ENCODE data around the gene CTSS.
"Not testable (repeated sequence)": the region's sequence is repeated elsewhere in the genome, so short reads cannot be mapped to it uniquely, and the experiment has no call there.

Gene CTSS

GRCh38 chr1:150772326-150772725 is 6.7 kb upstream of the CTSS start:
- DNase-seq = no peak

- not testable (repeated sequence) for DNase-seq
Observed at GRCh38 chr1:150767704-150768103, 2.1 kb upstream of the CTSS start.

DNA sequence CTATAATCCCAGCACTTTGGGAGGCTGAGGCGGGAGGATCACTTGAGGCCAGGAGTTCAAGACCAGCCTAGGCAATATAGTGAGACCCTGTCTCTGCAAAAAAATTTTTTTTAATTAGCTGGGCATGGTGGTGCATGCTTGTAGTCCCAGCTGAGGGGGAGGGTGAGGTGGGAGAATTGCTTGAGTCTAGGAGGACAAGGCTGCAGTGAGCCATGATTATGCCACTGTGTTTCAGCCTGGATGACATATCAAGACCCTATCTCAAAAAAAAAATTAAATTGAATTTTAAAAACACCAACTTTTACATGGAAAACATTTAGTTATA is 361 bp upstream of the CTSS start:
- DNase-seq = not testable (repeated sequence)

DNA sequence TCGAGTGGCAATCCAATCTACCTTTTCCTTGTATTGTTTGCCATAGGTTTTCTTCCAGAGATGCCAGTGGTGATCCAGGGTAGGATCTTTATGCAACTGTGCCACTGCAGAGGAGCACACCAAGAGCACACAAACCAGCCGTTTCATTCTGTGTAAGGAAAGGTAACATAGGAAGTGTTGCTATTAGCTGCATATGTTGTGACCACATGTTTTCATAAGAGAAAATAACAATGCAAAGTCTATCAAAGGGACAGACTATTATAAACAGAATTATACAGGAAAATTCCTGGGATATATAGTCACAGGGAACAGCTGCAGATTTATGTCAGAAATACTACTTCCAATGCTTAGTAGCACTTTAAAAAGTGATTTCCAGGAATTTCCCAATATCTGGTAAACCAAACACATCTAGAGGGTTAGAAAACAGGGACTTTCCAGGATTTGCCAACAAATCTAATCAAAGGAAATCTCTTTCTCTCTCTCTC is 919 bp downstream of the CTSS start:
- DNase-seq = no peak

GRCh38 chr1:150763018-150763417 is 2.6 kb downstream of the CTSS start:
- no peak for DNase-seq

- DNase-seq = no peak
Observed at GRCh38 chr1:150762552-150762951, 3.0 kb downstream of the CTSS start.

GRCh38 chr1:150761801-150762200 is 3.8 kb downstream of the CTSS start:
- DNase-seq = peak; percentile 21

- DNase-seq = peak; percentile 65
Observed at GRCh38 chr1:150760013-150760412, 5.6 kb downstream of the CTSS start.

- DNase-seq = no peak
Observed at GRCh38 chr1:150753416-150753815, 12.2 kb downstream of the CTSS start.

DNA sequence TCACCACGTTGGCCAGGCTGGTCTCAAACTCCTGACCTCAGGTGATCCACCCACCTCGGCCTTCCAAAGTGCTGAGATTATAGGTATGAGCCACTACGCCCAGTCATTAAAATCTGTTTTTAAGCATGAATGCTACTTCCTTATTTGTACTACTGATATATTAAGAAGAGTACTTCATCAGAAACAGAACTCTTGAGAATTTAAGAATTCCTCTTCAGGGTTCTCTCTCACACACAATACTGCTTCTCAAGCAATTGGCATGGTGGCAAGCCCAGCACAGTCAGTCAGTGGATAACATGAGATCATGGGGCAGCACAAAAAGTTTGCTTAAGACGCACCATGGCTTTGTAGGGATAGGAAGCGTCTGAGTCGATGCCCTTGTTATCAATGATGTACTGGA is 14.1 kb downstream of the CTSS start:
- DNase-seq = no peak

GRCh38 chr1:150749720-150750311 is 15.8 kb downstream of the CTSS start:
- no peak for DNase-seq

DNA sequence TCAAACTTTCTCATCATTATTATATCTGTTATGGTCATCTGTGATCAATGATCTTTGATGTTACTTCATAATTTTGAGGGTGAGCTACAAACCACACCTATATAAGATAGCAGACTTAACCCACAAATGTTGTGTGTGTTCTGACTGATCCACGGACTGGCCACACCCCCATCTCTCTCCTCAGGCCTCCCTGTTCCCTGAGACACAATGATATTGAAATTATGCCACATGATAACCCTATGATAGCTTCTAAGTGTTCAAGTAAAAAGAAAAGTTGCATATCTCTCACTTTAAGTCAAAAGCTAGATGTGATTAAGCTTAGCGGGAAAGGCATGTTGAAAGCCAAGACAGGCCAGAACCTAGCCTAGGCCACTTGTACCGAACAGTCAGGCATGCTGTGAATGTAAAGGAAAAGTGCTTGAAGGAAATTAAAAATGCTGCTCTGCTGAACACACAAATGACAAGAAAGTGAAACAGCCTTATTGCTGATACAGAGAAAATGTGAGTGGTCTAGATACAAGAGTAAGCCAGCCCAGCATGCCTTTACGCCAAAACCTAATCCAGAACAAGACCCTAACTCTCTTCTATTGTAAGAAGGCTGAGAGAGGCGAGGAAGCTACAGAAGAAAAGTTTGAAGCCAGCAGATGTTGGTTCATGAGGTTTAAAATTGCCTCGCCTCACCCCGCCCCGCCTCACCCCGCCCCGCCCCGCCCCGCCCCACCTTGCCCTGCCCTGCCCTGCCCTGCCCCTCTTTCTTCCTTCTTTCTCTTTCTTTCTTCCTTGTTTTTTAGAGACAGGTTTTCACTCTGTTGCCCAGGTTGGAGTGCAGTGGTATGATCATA is 16.5 kb downstream of the CTSS start:
- DNase-seq = no peak

DNA sequence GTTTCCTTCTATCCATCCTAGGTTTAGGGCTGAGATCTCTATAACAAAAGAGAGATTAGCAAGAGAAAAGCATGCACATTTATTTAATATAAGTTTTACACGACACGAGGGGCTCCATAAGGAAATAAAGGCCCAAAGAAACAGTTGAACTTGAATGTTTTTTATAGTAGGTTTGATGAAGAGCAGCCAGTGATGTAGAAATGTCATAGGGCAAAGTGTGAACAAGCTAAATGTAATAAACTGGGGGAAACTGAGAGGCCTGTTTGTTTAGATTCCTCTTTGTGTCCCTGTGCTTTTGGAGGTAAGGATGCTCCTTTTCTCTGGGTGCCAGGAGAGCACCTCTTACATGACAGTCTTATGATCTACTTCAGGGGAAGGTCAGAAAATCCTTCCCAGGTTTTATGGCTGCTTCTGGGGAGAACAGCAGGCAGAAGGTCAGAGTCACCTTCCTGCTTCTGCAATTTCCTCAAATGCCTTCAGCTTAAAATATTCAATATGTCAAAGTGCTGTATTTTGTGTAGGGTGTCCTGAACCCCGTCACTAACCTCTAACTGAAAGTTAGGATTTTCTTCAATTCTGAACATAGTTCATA is 35.4 kb downstream of the CTSS start:
- peak; percentile 23 for DNase-seq

- DNase-seq = no peak
Observed at GRCh38 chr1:150724336-150724735, 41.2 kb downstream of the CTSS start.

DNA sequence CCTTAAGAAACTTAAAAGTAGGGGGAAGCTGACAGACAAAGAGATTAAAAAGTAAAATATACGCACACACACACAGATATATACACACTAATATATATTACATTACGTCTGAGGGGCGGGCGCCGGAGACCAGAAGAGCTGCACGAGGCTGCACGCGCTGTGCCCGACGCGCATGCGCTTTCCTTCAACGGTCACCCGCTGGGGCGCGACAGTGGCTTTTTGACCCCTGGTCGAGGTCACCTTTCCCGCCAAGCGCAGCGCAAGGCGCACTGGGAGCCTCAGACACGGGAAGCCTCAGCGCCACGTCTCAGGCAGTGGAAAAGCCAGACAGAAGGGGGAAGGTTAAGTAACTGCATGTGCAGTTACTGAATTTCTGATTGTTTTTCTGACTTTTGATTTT is 44.9 kb downstream of the CTSS start, which contains the start of gene HORMAD1:
HORMAD1 (minus strand) TSS at position 193 of the 400 bp plus-strand sequence. CDS start 1,390 bp downstream, outside the sequence.
- DNase-seq = peak; percentile 86

DNA sequence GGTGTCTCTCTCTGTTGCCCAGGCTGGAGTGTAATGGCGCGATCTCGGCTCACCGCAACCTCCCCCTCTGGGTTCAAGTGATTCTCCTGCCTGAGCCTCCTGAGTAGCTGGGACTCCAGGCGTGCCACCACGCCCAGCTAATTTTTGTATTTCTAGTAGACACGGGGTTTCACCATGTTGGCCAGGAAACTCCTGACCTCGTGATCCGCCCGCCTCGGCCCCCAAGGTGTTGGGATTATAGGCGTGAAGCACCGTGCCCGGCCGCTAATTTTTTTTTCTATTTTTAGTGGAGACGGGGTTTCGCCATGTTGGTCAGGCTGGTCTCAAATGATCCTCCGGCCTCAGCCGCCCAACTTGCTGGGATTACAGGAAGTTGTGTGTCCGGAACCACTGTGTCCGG is 45.5 kb downstream of the CTSS start:
- peak; percentile 56 for DNase-seq

- no peak for DNase-seq
Observed at GRCh38 chr1:150718225-150718891, 47.2 kb downstream of the CTSS start.

DNA sequence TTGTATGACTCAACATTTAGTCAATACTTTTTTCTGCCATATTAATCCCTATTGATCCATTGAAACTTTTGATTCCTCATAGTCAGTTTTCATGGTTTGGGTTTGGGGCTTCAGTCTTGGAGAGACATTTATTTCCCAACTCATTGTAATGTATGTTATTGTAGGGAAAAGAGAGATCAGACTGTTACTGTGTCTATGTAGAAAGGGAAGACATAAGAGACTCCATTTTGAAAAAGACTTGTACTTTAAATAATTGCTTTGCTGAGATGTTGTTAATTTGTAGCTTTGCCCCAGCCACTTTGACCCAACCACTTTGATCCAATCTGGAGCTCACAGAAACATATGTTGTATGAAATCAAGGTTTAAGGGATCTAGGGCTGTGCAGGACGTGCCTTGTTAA is 56.5 kb downstream of the CTSS start:
- DNase-seq = not testable (repeated sequence)

- DNase-seq = no peak
Observed at GRCh38 chr1:150708595-150708994, 57.0 kb downstream of the CTSS start.

- DNase-seq = no peak
Observed at GRCh38 chr1:150706091-150706490, 59.5 kb downstream of the CTSS start.

GRCh38 chr1:150703427-150703826 is 62.2 kb downstream of the CTSS start:
- no peak for DNase-seq

DNA sequence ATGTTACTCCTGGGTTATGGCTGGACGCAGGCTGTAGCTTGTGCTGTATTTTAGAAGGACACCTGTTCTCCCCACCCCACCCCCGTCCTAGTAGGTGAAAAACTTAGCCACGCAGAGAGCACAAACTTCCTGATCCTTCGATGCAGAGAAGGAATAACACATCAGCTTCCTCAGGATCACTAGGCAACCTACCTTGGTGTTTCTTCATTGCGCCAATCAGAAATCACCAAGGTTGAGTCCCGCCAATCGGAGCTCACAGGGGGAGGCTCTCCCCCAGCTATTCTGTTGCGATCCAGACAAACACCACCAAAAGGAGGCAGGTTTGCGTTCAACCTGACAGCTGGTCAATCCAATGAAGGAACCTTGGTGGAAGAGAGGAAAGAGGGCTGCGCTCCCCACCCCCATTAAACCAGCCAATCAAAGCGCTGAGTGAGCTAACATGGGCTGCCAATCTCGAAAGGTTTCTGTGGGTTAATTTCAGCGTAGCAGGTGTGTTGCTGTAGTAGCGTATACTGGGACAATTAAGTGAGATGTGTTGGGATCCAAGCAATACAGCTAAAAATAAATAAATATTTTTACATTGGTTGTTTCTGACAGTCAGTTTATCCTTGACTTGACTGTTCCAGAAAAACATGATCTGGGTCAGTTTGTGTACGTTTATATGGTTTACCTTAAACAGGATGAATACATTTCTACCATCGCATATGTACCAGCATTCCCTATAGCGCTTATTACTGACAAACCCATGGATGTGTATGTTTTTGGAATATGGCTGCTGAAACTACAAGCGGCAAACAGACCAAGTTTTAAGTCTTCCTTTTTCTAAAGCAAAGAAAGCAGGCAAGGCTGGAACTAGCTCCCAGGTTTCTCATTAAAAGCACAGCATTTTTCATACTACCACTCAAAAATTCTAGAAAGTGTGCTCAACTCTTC is 68.3 kb downstream of the CTSS start, which contains the start of gene GOLPH3L:
GOLPH3L (minus strand) TSS at position 160 of the 933 bp plus-strand sequence. CDS start 2,316 bp downstream, outside the sequence.
- peak; percentile 93 for DNase-seq

All from MV-4-11 (cell line).